ENCODE data around the gene RUBCN.
"Not testable (repeated sequence)": the region's sequence is repeated elsewhere in the genome, so short reads cannot be mapped to it uniquely, and the experiment has no call there.

Gene RUBCN

DNA sequence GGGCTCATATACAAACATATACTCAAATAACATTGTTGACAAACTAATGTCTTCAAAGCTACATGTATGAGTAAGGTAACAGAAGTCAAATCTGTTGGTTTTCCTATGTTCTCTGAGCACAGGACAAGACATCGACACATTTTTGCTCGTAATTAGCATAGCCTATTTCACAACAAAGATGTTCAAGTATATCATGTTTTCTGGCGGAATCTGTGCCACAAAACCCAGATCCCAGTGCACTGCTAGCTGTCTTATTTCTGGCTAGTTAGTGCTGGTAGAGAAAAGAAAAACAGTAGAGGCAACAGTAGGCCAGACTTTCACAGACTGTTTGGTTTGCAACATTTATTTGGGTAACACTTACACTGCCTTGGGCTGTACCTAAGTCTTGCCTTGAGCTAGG is 51.2 kb downstream of the RUBCN start:
- DNase-seq (ENCODE audit: low read depth) = no peak

DNA sequence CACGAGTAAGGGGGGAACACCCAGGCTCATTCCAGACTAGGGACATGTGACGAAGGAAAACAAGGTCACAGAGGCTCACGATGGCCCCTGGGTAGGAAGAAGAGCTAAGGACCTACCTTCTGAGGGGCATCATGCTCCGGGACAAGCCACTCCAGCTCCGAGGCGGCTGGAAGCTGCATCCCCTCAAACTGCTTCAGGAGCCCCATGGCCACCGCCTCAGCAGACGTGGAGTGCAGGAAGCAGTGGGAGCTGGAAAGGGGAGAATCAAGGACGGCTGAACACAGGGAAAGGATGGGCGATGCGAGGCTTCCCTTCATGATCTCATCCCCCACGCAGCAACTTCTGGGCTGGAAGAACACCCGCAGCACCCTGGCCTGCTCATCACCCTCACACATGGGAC is 53.5 kb downstream of the RUBCN start:
- no peak for DNase-seq (ENCODE audit: low read depth)

DNA sequence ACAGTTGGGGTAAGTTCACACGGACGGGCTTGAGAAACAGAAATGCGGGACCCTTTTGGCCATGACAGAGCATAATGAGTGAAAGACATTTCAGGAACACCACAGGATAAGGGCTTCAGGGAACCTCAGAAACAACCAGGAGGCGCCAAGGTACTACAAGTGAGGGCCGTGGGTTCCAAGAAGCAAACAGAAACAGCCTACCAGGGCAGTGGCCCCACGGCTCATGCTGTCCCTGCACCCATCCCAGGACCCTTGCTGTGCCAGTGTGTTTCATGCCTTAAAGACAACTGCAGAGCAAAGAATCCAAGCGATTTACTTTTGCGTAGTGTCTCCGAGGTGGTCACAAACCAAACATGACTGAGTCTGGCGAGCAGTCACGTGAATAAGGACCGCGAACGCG is 54.0 kb downstream of the RUBCN start:
- no peak for DNase-seq (ENCODE audit: low read depth)

DNA sequence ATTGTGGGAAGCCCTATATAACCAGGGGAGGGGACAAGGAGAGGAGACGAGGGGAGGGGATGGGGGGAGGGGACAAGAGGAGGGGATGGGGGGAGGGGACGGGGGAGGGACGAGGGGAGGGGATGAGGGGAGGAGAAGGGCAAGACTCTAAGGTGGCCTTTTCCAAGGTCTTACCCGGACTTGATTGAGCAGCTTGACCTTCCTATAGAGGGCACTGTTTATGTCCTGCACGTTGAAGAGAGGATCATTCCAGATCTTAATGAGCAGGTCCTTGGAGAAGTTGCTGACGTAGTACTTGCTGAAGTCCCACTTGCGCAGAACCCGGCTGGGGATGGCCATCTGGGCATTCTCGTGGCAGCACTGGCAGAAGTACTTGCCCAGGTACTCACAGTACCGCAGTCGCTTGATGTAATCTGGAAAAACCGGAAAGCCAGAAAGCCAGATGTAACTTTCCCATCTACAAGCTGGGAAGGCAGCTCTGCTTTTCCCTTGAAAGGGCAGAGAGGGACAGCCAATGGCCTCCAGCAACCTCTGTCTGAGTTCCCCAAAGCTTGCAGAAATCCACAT is 55.7 kb downstream of the RUBCN start:
- DNase-seq (ENCODE audit: low read depth) = no peak

DNA sequence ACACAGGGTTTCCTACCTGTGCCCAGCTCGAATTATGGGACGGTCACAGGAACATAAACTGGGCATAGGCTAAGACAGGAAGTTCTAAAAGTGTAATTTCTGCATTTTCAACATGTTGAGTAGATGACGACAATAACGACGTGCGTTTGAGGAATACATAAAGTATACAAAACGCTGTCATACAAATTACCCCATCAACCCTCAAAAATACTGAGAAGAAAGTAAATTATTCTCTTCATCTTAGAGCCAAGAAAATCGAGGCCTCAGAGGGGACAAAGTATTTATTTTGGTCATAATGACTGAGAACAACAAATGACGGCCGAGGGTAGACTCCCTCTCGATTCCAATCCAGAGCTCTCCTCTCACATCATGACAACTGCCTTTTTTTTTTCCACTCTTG is 60.8 kb downstream of the RUBCN start:
- no peak for DNase-seq (ENCODE audit: low read depth)

DNA sequence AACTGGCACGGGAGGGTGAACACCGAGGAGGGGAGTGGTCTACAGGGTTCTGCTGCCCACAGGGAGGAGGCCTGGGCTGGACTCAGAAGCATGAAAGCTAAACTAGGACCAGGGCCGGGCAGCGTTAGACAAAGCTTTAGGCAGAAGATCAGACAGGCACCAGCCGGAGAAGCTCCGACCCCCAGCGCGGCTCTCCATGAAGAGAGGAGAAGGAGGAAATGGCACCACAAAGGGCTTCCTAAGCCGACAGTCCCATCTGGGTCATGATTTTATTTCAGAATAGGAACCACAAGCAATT is 61.2 kb downstream of the RUBCN start:
- no peak for DNase-seq (ENCODE audit: low read depth)

DNA sequence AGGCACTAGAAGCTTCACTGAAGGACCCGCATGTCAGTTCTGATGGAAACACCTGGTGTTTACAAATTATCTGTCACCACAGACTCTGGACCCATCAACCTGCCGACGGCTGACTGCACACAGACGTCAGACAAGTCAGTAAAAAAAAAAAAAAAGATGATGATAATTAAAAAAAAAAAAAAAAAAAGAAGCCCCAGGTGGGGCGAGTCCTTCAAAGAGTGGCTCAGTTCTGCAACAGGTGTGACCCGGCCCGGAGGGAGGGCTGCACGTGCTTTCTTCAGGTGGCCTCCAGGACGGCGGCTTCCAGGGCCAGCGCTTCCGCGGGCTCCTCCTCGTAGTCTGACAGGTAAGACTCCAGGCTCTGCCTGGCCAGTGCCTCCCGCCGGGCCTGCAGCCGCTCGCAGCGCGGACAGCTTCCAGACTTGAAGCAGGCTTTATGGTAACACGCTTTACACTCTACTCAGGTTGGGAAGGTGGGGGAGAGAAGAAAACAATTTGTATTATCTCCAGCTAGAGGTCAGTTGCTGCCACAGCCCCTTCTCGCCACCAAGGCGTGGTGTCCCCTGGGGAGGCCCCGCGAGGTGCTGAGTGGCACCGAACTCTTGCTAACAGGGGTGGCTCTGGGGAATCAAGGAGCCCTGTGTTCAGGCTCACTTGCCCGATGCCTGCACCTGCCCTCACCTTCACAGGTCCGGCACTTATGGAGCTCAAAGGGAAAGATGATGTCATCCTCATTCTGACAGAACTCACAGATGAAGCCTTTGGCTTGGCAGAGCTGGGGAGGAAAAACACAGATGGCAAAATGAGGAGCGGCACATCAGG is 61.8 kb downstream of the RUBCN start:
- DNase-seq (ENCODE audit: low read depth) = no peak

DNA sequence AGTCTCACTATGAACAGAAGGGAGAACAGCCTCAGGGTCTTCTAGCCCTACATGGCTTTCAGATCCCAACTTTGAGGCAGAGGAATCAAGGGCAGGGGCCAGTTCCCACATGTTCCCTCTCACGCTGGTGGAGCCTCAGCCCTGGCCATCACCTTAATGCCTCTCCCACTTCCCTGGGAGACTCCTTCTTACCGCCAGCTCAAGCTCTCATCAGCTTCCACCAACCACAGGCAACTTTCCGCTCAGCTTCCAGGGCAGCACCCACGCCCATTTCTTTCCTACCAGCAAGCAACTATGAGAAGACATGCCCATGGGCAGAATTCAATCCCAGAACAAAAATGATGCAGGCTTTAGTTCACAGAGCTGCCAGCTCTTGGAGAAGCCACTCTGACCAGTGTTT is 63.5 kb downstream of the RUBCN start:
- no peak for DNase-seq (ENCODE audit: low read depth)

DNA sequence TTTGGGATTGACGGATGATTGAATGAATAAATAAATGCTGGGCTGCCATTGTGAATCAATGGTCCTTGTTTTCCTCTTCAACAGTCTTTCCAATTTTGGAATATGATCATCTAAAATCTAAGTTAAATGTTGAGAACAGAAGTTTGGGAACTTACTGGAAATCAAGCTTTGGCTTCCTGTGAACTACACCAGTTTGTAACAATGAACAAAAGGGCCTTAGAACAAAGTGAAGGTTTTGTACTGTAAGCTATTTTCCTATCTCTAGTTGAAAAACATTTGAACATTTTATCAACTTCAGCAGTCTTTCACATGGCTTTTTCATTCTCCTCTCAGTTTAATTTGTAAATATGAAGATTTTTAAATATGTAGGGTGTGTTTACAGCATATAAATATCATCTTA is 66.3 kb downstream of the RUBCN start:
- DNase-seq (ENCODE audit: low read depth) = no peak

DNA sequence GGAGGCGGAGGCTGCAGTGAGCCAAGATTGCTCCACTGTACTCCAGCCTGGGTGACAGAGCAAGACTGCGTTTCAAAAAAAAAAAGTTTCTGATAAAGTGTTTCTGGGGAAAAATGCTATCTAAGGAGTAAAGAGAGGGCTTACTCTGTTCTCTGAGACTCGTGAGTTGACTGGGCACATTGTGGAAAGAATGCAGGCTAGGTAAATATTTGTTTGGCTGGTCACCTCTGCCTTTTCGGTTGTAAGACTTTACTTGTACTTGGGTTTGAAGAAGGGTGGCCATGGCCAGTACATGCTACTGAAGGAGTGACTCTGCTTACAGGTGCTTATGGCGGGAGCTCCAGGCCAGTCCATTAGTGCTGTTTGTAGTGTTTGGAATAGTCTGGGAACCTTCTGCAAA is 68.7 kb downstream of the RUBCN start:
- no peak for DNase-seq (ENCODE audit: low read depth)

DNA sequence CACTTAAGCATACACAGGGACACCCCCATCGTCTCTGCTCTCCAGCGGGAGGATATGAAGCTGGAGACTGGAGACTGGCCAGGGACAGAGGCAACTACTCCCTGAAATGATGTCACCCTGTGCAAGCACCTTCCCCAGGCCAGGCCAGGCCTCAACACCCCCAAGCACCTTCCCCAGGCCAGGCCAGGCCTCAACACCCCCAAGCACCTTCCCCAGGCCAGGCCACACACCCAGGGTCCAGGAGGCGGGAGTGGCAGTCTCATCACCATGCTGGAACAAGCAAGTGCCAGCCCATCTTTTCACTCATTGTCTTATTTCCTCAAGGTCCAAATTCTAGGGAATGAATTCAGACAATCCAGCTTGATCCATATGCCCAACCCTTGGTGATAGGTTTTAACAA is 69.4 kb downstream of the RUBCN start:
- DNase-seq (ENCODE audit: low read depth) = not testable (repeated sequence)

DNA sequence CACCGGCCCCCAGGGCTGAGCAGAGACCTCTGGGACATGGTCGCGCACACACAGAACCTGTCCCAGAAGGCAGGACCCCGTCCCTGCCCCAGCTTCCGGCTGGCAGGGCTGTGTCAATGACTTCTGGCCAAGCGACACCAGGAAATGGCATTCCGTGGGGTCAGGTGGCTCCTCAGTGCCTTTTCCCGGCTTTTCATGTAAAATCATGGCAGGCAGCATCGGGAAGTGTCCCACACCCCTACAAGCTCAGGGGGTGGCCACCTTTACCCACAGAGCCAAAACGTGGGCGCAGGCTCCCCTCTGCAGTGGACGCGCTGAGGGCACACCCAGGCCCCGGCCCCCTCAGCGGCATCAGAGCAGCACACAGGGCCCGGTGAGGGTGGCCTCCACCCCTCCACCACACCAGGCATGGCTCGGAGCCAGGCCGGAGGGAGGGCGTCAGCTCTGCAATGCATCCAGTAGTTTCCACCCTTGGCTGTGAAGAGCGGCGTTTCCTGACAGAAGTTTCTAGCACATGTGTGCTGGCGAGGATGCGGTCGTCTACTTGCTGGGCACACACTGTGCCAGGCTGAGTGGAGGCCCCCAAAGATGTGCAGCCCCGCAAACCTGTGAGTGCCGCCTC is 70.4 kb downstream of the RUBCN start:
- not testable (repeated sequence) for DNase-seq (ENCODE audit: low read depth)

DNA sequence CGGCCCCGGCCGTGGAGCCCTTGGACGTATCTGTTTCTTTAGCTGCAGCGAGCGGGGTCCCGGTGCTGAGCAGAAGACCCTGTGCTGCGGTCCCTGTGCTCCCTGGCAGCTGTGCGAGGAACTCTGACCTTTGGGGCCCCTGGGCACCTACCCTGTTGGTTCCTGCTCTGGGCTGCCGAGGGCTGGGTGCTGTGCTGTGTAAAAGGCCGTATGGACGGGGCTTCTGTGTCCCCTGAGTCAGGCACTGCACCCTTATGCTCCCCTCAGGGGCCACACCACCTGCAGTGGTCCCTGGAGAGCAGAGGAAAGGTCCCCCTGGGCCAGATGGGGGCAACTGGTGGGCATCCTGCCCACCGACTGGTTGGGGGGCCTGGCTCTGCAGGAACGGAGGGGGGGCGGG is 71.2 kb downstream of the RUBCN start:
- not testable (repeated sequence) for DNase-seq (ENCODE audit: low read depth)

DNA sequence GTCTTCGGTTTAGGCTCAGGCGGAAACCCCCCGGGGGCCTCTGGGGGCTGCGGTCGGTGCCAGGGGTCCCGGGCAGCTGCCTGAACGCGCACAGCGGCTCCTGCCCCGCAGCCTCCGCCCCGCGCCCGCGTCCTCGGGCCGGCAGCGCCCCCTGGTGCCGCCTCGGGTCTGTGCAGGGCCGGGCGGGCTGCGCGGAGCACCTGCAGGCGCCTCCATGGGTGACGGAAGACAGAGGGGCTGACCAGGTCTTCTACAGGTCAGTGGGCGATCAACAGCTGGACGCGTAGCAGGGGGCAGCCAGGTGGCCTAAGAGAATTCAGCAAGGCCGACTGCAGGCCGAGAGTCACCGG is 71.6 kb downstream of the RUBCN start:
- DNase-seq (ENCODE audit: low read depth) = not testable (repeated sequence)

DNA sequence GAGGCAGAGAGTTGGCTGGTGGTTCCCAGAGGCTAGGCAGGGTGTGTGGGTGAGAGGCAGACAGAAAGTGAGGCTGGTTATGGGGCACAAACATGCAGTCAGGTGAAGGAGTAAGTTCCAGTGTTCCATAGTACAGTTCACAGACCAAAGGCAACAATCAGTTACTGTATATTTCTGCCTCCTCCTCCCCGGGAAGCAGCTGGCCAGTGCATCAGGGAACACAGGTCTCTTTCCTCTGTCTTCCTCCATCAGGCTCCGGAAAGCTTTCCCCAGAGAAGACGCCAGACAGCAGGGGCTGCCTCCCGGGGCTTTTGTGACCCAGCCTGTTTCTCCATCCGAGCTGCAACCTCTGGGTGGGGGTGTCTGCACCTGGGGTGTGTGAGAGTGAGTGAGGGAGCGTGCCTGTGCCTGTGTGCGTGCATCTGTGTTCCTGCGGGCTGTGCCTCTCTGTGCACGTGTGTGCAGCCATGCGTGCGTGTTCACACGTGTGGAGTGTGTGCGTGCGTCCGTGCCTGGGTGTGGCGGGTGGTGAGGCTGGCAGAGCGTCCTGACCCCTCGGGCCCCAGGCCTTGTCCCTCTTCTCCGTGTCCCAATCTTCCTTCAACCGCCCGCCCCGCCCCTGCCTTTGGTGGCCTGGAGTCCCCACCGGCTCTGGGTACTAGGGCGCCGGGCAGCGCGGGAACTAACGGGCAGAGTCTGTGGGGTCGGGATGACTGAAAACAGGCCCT is 72.1 kb downstream of the RUBCN start:
- not testable (repeated sequence) for DNase-seq (ENCODE audit: low read depth)

DNA sequence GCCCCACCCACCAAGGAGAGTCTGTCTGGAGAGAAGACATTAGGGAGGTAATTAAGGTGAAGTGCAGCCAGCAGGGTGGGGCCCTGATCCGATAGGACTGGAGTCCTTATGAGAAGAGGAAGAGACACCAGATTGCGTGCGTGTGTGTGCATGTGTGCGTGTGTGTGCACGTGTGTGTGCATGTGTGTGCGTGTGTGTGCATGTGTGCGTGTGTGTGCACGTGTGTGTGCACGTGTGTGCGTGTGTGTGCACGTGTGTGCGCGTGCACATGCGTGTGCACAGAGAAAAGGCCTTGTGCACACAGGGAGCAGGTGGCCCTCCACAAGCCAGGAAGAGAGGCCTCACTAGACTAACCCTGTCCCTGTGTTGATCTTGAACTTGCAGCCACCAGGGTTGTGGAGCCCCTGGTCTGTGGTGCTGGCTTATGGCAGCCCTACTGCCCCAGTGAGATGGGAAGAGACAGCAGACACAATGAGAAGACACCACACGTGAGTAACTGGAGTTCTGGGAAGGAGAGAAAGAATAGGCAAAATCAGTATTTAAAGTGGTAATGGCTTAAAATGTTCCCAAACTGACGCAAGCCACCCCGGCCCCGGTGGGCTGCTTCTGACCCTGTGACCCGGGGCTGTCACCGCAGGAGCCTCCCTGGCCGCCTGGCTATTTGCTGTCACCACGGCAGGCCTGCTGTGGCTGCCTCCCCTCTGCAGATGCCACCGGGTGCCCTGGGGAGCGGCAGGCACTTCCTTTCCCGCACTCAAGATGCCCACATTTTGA is 73.2 kb downstream of the RUBCN start:
- DNase-seq (ENCODE audit: low read depth) = not testable (repeated sequence)

DNA sequence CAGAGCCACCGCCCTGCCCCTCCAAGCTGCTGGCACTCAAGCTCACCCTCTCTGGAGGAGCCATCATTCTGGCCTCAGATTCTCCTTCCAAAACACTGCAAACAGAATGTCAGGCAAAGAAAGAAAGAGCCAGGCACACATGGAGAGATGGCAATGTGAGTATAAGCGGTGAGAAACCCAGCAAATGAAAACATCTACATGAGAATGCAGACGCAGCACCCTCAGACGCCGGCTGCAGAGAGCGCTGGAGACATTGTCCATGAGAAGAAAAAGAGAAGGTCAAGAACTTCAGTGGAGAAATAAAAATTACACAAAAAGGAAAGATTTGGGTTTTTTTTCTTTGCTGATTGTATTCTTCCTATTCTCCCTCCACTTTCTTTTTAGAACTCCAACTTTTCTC is 74.4 kb downstream of the RUBCN start:
- DNase-seq (ENCODE audit: low read depth) = not testable (repeated sequence)

DNA sequence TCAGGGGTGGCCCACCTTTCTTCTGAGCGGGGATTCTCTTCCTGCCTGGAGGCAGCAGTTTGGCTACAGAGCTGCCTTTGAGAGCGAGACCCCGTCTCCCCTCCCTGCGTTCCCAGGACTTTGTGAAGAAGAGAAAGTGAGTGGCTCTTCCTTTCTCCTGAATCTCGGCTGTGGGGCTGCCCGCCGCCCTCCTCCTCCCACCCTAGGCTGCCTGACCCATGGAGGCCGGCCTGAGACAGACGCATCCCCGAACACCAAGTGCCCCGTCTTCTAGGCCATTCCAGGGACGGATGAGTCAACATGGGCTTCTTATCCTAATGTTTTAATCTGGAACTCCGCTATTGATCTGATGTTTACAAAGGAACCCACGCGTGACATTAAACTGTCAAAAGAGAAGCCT is 74.8 kb downstream of the RUBCN start:
- not testable (repeated sequence) for DNase-seq (ENCODE audit: low read depth)

DNA sequence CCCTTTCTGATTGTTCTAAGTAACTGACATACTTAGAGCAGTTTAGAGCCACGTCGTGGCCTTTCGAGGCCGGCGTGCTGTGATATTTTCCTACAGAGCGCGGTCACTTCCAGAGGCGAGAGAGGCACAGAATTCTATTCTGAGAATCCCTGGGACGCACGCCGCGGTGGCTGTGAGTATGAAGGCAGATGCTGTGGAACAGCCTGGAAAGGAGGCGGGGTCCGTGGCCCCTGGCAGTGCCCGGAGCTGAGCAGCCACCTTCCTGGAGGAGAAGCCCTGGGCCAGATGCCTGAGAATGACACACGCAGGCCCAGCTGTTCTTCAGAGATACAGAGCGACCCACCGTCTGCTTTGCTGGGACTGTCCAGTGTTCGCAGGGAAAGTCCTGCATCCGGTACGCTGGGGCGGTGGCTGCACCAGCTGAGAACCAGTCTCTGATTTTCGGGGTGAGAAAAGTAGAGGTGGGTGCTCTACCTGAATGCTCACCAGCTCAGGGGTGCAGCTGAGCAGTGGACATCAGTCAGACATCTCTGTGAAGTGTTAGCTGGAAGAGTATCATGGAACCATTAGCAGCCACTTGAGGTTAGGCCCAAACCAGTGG is 75.4 kb downstream of the RUBCN start:
- not testable (repeated sequence) for DNase-seq (ENCODE audit: low read depth)

DNA sequence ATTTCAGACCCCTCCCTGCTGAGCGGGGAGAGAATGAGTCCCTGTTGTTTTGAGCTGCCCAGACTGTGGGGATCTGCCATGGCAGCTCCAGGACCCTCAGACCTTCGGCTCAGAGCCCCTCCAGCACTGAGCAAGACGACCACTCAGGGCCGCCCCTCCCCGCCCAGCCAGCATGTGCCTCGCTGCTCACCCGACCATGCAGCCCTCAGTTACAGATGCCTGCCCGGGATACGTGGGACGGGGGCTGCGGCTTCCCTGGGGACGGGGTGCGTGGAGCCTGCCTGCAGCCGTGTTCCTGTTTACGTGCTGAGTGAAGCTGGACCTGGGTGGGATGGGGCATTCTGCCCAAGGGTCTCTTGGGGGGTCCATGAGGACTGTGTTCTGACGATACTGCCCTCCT is 77.0 kb downstream of the RUBCN start:
- not testable (repeated sequence) for DNase-seq (ENCODE audit: low read depth)

DNA sequence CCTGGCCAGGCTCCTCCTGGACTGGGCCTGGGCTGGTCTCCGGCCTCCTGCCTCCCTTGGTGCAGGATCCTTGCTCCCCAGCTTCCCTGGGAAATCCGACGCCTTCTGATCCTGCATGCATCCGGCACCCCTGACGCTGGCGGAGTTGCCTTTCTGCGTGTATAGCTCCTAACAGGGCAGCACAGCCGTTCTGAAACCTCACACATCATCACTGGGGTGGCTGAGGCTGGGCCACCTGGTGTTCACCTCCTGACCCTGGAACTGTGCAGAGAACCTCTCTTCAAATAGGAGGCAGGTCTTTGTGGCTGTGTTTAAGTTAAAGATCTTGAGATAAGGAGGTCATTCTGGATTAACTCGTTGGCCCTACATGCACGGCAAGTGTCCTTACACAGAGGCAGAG is 77.6 kb downstream of the RUBCN start:
- not testable (repeated sequence) for DNase-seq (ENCODE audit: low read depth)

DNA sequence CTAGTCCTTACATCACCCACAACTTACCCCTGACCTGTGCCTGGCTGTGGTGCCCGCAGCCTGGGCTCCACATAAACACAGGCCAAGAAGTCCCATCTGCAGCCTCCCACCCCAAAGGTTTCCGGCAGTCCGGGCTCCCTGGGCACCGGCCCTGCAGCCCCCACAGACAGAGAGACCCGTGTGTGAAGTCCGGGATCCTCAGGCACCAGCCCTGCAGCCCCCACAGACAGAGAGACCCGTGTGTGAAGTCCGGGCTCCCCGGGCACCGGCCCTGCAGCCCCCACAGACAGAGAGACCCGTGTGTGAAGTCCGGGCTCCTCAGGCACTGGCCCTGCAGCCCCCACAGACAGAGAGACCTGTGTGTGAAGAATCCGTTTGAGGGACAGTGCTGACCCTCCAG is 78.0 kb downstream of the RUBCN start:
- DNase-seq (ENCODE audit: low read depth) = not testable (repeated sequence)
